Measurements from ENCODE around the gene ICAM1.
"Not testable (repeated sequence)": the region's sequence is repeated elsewhere in the genome, so short reads cannot be mapped to it uniquely, and the experiment has no call there.

Gene ICAM1

GRCh38 chr19:10278935-10279334, 8.0 kb downstream of the ICAM1 start:
- no peak for DNase-seq

DNA sequence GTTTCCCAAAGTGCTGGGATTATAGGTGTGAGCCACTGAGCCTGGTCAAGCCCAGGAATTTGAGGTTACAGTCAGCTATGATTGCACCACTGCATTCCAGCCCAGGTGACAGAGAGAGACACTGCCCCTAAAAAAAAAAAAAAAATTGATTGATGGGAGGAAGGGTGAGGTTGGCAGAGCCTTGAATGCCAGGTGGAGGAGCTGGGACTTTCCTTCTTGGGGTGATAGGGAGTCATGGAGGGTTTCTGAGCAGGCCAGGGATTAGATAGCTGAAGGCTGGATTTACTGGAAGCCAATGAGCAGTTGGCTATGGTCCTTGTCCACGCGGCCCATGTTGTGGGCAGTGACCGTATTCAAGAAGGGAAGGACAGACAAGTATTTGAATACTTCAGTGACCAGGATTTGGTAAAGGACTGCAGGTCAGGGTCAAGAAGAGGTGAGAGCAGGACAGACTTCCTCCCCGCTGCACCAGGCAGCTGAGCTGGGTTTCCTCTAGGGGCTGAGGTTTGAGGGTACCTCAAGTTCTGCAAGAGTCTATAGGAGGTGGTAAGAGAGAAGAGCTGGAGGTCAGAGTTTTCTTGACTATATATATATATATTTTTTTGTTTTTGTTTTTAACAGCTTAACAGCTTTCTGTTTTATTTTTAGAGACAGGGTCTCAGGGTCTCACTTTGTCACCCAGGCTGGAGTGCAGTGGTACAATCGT, 9.0 kb downstream of the ICAM1 start:
- no peak for DNase-seq

- DNase-seq = not testable (repeated sequence)
Measured at GRCh38 chr19:10282043-10282442, 11.1 kb downstream of the ICAM1 start.

GRCh38 chr19:10283301-10284064, 12.6 kb downstream of the ICAM1 start:
- no peak for DNase-seq

DNA sequence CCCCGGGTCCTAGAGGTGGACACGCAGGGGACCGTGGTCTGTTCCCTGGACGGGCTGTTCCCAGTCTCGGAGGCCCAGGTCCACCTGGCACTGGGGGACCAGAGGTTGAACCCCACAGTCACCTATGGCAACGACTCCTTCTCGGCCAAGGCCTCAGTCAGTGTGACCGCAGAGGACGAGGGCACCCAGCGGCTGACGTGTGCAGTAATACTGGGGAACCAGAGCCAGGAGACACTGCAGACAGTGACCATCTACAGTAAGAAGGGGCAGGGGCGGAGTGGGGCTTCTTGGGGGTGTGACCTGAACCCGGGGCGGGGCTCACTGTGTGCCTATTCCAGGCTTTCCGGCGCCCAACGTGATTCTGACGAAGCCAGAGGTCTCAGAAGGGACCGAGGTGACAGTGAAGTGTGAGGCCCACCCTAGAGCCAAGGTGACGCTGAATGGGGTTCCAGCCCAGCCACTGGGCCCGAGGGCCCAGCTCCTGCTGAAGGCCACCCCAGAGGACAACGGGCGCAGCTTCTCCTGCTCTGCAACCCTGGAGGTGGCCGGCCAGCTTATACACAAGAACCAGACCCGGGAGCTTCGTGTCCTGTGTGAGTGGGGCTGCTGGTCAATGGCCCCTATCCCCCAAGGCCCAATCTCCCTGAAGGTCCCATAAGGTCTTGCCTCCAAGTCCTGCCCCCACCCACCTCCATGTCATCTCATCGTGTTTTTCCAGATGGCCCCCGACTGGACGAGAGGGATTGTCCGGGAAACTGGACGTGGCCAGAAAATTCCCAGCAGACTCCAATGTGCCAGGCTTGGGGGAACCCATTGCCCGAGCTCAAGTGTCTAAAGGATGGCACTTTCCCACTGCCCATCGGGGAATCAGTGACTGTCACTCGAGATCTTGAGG, 13.4 kb downstream of the ICAM1 start:
- DNase-seq = no peak

DNA sequence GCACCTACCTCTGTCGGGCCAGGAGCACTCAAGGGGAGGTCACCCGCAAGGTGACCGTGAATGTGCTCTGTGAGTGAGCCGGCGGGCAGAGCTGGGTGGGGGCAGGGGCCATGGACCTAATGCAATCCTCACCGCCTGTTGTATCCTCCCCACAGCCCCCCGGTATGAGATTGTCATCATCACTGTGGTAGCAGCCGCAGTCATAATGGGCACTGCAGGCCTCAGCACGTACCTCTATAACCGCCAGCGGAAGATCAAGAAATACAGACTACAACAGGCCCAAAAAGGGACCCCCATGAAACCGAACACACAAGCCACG, 14.0 kb downstream of the ICAM1 start:
- no peak for DNase-seq

DNA sequence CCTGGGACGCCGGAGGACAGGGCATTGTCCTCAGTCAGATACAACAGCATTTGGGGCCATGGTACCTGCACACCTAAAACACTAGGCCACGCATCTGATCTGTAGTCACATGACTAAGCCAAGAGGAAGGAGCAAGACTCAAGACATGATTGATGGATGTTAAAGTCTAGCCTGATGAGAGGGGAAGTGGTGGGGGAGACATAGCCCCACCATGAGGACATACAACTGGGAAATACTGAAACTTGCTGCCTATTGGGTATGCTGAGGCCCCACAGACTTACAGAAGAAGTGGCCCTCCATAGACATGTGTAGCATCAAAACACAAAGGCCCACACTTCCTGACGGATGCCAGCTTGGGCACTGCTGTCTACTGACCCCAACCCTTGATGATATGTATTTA, 14.5 kb downstream of the ICAM1 start:
- DNase-seq = no peak

- DNase-seq = no peak
Measured at GRCh38 chr19:10286803-10287737, 16.1 kb downstream of the ICAM1 start, which contains the start of gene ICAM4. ICAM4 (plus strand) TSS chr19:10286955; CDS start chr19:10287013, 58 bp downstream.

DNA sequence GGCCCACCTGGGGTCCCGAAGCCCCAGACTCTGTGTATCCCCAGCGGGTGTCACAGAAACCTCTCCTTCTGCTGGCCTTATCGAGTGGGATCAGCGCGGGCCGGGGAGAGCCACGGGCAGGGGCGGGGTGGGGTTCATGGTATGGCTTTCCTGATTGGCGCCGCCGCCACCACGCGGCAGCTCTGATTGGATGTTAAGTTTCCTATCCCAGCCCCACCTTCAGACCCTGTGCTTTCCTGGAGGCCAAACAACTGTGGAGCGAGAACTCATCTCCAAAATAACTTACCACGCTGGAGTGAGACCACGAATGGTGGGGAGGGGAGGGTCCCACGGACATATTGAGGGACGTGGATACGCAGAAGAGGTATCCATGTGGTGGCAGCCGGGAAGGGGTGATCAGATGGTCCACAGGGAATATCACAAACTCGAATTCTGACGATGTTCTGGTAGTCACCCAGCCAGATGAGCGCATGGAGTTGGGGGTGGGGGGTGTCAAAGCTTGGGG, 17.8 kb downstream of the ICAM1 start:
- no peak for DNase-seq

GRCh38 chr19:10289167-10289835, 18.4 kb downstream of the ICAM1 start:
- DNase-seq = peak; percentile 22

DNA sequence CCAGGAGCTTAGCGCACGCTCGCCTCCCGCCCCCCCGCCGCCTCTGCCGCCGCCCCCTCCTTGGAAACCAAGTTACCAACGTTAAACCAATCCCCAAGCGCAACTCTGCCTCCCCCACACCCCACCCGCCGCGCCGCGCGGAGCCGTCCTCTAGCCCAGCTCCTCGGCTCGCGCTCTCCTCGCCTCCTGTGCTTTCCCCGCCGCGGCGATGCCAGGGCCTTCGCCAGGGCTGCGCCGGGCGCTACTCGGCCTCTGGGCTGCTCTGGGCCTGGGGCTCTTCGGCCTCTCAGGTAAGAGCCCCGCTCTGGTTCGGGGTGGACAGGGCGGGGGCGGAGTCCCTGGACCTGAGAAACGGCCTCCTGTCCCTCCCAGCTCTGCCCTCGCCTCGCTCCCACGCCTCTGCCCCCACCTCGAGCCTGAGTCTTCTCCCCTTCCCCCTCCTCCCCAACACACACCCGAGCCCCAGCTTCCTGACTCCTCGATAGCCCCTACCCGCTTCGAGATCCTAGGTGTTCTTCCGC, 19.0 kb downstream of the ICAM1 start, which contains the start of gene ICAM5:
ICAM5 (plus strand) TSS at position 117 of the 521 bp plus-strand sequence; CDS start at position 209, 92 bp downstream.
- DNase-seq = no peak

GRCh38 chr19:10290357-10290875, 19.5 kb downstream of the ICAM1 start:
- no peak for DNase-seq

DNA sequence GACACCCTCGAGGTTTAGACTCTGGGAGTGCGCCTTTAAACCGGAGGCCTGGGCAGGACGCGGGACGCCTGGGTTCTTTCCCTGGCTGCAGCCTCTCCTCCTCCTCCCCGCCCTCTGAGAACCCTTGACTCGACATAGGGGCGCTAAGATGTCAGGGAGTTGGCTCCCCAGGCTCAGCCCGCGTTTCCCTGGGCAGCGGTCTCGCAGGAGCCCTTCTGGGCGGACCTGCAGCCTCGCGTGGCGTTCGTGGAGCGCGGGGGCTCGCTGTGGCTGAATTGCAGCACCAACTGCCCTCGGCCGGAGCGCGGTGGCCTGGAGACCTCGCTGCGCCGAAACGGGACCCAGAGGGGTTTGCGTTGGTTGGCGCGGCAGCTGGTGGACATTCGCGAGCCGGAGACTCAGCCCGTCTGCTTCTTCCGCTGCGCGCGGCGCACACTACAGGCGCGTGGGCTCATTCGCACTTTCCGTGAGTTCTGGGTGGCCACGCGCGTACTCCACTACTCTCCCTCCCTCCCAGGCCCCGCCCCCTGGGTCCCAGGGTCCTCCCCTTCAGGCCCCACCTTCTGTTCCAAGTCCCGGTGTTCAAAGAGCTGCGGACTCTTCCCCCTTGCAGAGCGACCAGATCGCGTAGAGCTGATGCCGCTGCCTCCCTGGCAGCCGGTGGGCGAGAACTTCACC, 20.1 kb downstream of the ICAM1 start:
- DNase-seq = no peak

GRCh38 chr19:10291554-10292205, 20.8 kb downstream of the ICAM1 start:
- DNase-seq = no peak

DNA sequence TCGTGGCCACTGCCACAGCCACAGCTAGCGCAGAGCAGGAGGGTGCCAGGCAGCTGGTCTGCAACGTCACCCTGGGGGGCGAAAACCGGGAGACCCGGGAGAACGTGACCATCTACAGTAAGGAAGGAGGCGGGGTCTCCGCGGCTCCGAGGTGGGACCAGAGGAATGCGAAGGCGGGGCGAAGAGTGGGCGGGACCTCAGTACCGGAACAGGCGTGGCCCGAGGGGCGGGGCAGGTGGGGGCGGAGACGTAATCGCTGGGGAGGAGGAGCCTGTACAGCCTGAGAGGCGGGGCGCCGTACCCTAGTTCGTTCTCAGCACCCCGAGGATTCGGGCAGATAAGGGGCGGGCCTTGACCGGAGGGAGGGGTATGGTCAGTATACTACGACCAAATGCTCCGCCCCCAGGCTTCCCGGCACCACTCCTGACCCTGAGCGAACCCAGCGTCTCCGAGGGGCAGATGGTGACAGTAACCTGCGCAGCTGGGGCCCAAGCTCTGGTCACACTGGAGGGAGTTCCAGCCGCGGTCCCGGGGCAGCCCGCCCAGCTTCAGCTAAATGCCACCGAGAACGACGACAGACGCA, 21.4 kb downstream of the ICAM1 start:
- DNase-seq = no peak

DNA sequence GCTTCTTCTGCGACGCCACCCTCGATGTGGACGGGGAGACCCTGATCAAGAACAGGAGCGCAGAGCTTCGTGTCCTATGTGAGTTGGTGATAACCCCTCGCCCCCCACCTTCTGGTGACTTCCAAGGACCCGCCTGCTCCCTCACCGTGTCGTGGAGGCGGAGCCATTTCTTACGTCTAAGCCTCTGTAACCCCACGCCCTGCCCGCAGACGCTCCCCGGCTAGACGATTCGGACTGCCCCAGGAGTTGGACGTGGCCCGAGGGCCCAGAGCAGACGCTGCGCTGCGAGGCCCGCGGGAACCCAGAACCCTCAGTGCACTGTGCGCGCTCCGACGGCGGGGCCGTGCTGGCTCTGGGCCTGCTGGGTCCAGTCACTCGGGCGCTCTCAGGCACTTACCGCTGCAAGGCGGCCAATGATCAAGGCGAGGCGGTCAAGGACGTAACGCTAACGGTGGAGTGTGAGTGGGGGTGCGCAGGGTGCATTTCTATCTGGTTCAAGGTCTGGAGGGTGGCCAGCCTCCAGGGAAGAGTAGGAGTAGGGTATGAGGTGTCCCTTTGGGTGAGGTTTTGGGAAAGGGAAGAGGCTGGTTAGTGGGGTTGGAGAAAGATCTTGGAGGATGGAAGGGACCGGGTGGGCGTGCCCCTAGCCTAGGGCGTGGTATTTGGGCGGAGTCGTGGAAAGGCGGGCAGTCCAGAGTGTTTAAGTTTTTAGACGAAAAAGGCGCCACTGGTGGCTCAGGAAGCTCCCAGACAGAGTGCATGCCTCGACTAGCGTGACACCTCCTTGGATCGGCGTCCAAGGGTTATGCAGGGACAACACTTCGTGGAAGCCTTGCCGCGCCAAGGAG, 22.1 kb downstream of the ICAM1 start:
- no peak for DNase-seq

DNA sequence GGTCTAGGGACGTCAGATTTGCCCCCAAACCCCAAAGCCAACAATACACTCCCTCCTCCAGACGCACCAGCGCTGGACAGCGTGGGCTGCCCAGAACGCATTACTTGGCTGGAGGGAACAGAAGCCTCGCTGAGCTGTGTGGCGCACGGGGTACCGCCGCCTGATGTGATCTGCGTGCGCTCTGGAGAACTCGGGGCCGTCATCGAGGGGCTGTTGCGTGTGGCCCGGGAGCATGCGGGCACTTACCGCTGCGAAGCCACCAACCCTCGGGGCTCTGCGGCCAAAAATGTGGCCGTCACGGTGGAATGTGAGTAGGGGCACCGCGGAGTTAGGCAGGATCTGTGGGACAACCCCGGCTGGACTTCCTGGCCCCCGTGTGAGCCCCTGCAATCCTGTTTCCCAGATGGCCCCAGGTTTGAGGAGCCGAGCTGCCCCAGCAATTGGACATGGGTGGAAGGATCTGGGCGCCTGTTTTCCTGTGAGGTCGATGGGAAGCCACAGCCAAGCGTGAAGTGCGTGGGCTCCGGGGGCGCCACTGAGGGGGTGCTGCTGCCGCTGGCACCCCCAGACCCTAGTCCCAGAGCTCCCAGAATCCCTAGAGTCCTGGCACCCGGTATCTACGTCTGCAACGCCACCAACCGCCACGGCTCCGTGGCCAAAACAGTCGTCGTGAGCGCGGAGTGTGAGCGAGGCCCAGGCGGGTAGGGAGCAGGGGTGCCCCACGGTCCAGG, 22.9 kb downstream of the ICAM1 start:
- no peak for DNase-seq

DNA sequence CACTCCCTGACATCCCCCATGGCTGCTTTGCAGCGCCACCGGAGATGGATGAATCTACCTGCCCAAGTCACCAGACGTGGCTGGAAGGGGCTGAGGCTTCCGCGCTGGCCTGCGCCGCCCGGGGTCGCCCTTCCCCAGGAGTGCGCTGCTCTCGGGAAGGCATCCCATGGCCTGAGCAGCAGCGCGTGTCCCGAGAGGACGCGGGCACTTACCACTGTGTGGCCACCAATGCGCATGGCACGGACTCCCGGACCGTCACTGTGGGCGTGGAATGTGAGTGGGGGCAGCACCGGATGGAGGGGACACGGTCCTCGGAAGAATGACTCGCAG, 23.4 kb downstream of the ICAM1 start:
- no peak for DNase-seq

Data from NCI-H1092 (cell line).